Upper lobe of left lung (tissue), 6 donors: ENCODE data around the gene MPPED2. TPM values are rescaled to one million over a fixed set of nuclear protein-coding genes. Genes with fewer than 3 reads are reported as not detected.

ENCODE experiments used
- ATAC-seq, 2 donors: fragments of 200-7000 bp; cut with Tn5 transposase; one replicate each; pipeline ENCODE4 v1.9.1; 2022; ENCODE audit warnings: mild to moderate bottlenecking in 2 of 2, moderate library complexity in 2 of 2; ENCODE audit not compliant: low FRiP score in 2 of 2
- DNase-seq, 2 donors: peaks; one replicate each; pipeline ENCODE4 v3.0.0-alpha.2; 2019 to 2020
- H3K27ac ChIP-seq, 4 donors: fragments of 200-600 bp; sonication (generic); one replicate each; pipeline ENCODE4 v1.5.1; 2016 to 2019
- H3K27me3 ChIP-seq, 4 donors: fragments of 200-600 bp; sonication (generic); one replicate each; pipeline ENCODE4 v1.5.1; 2017 to 2019
- H3K36me3 ChIP-seq, 4 donors: fragments of 200-600 bp; sonication (generic); one replicate each; pipeline ENCODE4 v1.5.1; 2016 to 2019
- H3K4me1 ChIP-seq, 4 donors: fragments of 200-600 bp; sonication (generic); one replicate each; pipeline ENCODE4 v1.5.1; 2018 to 2019
- H3K4me3 ChIP-seq, 4 donors: fragments of 200-600 bp; sonication (generic); one replicate each; pipeline ENCODE4 v1.5.1; 2017 to 2019; ENCODE audit warnings: mild to moderate bottlenecking in 2 of 4, moderate library complexity in 1 of 4
- H3K9me3 ChIP-seq, 4 donors: fragments of 200-600 bp; sonication (generic); one replicate each; pipeline ENCODE4 v1.5.1; 2018 to 2019
- CTCF ChIP-seq, 6 experiments: fragments of 450-650 bp in 4 of 6; fragments of 200-600 bp in 2 of 6; sonication (generic) in 2 of 6; IDR thresholded peaks; one replicate each; pipeline ENCODE4 v1.5.1; 2016 to 2019; ENCODE audit warnings: antibody characterized with exemption in 6 of 6
- EP300 ChIP-seq, 4 donors: sonication (generic); formaldehyde crosslinking; IDR thresholded peaks; one replicate each; pipeline ENCODE4 v1.5.1; 2017; ENCODE audit warnings: antibody characterized with exemption in 4 of 4, control low read depth in 2 of 4
- POLR2A ChIP-seq, 4 donors: fragments of 450-650 bp; IDR thresholded peaks; one replicate each; pipeline ENCODE4 v1.5.1; 2016 to 2017; ENCODE audit warnings: antibody characterized with exemption in 4 of 4, mild to moderate bottlenecking in 2 of 4
- POLR2AphosphoS5 ChIP-seq, 2 donors: sonication (generic); formaldehyde crosslinking; IDR thresholded peaks; one replicate each; pipeline ENCODE4 v1.5.1; 2017; ENCODE audit warnings: antibody characterized with exemption in 2 of 2
- WGBS, 2 donors: methylation state at CpG; one replicate each; pipeline ENCODE4 v1.1.5; 2017 to 2018; 5-methylcytosine and 5-hydroxymethylcytosine counted together
- total RNA-seq, 6 donors: library from RNA; depleted of rRNA in 4 of 6; stranded (reverse); fragments of >200 nt in 4 of 6; gene quantifications; one replicate each; pipeline versions ENCODE4 v1.1.0 to v1.2.1, GENCODE V29; 2016 to 2021
- donor health status: DM: no; HTN: no; CAD: no; lungs with moderate emphysema.
- donor health status: DM: no; HTN: yes; CAD: no; lungs with severe emphysema.

Gene MPPED2
- total RNA-seq, 6 donors from 2014 or later, result 0.20 to 3.8 (median 0.49) TPM; not detected in 1

GRCh38 chr11:30617762-30618161 lies 31.6 kb upstream of the MPPED2 start:
- Histone ChIP-seq H3K27me3 (no peaks in the 10 kb centered on the region), H3K27ac (no peak overlapping the region), H3K4me1 (no peaks in the 10 kb centered on the region), H3K36me3 (no peaks in the 10 kb centered on the region), H3K9me3 (no peaks in the 10 kb centered on the region), H3K4me3 (no peak overlapping the region)
- TF ChIP-seq EP300 (IDR thresholded peaks at IDR 0.05) (no peak), POLR2A (IDR thresholded peaks at IDR 0.05) (no peak), CTCF (IDR thresholded peaks at IDR 0.05) (no peak), POLR2AphosphoS5 (IDR thresholded peaks at IDR 0.05) (no peak)
- ATAC-seq (no peak), DNase-seq (no peak)

- DNase-seq, result no peak
- no peaks in the 10 kb centered on the region for H3K36me3 ChIP-seq
- WGBS, 2 donors, result 89 to 94% methylated on average over 3 of the region's 3 CpGs
- no peak for ATAC-seq
- H3K4me3 ChIP-seq, result no peak overlapping the region
- TF ChIP-seq CTCF (IDR thresholded peaks at IDR 0.05) (no peak), POLR2A (IDR thresholded peaks at IDR 0.05) (no peak), EP300 (IDR thresholded peaks at IDR 0.05) (no peak), POLR2AphosphoS5 (IDR thresholded peaks at IDR 0.05) (no peak)
- no peaks in the 10 kb centered on the region for H3K9me3 ChIP-seq
- H3K4me1 ChIP-seq, result no peaks in the 10 kb centered on the region
- H3K27me3 ChIP-seq, result no peaks in the 10 kb centered on the region
- H3K27ac ChIP-seq, result no peak overlapping the region
Observed at GRCh38 chr11:30610628-30611027, 24.5 kb upstream of the MPPED2 start.

- H3K27ac ChIP-seq, result no peak overlapping the region
- TF ChIP-seq EP300 (IDR thresholded peaks at IDR 0.05), result no peak
- no peak for TF ChIP-seq CTCF (IDR thresholded peaks at IDR 0.05)
- TF ChIP-seq POLR2A (IDR thresholded peaks at IDR 0.05), result no peak
- no peak for TF ChIP-seq POLR2AphosphoS5 (IDR thresholded peaks at IDR 0.05)
- no peaks in the 10 kb centered on the region for H3K27me3 ChIP-seq
- no peaks in the 10 kb centered on the region for H3K4me1 ChIP-seq
- ATAC-seq (no peak), DNase-seq (no peak)
- no peaks in the 10 kb centered on the region for H3K9me3 ChIP-seq
- no peaks in the 10 kb centered on the region for H3K36me3 ChIP-seq
- no peak overlapping the region for H3K4me3 ChIP-seq
Observed at GRCh38 chr11:30608534-30608933, 22.4 kb upstream of the MPPED2 start.

DNA sequence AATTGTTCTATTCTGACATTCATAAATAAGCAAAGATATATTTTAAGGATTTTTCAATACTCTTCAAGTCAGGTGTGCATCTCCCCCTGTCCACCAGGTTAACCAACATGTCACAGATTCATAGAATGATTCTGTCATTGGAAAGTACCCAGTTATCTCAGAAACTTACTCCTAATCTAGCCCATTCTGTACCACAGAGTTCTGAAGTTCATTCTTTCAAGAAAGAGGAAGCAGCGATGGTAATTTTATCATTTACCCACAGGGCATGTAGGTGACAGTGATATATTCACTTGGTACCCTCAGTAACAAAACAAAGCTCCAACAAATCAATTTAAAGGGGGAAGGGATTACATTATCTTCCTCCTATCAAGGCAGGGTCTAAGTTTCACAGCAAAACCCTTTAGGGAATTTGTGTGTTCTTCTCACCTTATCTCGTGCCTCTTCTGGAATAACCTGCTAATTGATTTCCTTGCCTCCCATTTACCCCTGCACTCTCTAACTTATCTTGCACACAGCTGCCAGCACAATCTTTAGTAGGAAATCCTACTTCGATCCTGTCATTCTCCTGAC lies 19.0 kb upstream of the MPPED2 start:
- H3K4me1 ChIP-seq, result no peaks in the 10 kb centered on the region
- no peaks in the 10 kb centered on the region for H3K9me3 ChIP-seq
- DNase-seq (no peak), ATAC-seq (no peak)
- no peaks in the 10 kb centered on the region for H3K27me3 ChIP-seq
- H3K4me3 ChIP-seq, result no peak overlapping the region
- no peaks in the 10 kb centered on the region for H3K36me3 ChIP-seq
- TF ChIP-seq POLR2A (IDR thresholded peaks at IDR 0.05) (no peak), CTCF (IDR thresholded peaks at IDR 0.05) (no peak), EP300 (IDR thresholded peaks at IDR 0.05) (no peak), POLR2AphosphoS5 (IDR thresholded peaks at IDR 0.05) (no peak)
- no peak overlapping the region for H3K27ac ChIP-seq
- WGBS, 2 donors, result 38 to 40% methylated on average over 3 of the region's 3 CpGs

DNA sequence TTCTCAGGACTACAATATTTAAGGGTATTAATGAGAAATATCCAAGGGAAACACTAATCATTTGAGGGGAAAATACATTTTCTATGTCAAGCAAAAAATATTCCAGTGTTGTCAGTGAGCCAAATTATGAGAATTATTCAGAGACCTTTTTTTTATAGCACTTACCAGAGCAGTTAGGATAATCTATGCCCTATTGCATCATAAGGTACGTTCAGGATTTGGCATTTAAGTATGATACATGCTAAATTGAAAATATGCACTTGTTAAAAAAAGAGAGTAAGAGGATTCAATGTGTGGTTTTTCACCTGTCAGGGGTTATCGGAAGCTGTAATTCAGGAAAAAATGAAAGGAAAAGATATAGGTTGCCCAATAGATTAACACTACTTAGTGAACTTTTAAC lies 17.2 kb upstream of the MPPED2 start:
- Histone ChIP-seq H3K4me3 (no peak overlapping the region), H3K36me3 (no peaks in the 10 kb centered on the region), H3K27ac (no peak overlapping the region), H3K27me3 (no peaks in the 10 kb centered on the region), H3K9me3 (no peaks in the 10 kb centered on the region), H3K4me1 (no peaks in the 10 kb centered on the region)
- no peak for ATAC-seq
- no peak for TF ChIP-seq POLR2AphosphoS5 (IDR thresholded peaks at IDR 0.05)
- TF ChIP-seq EP300 (IDR thresholded peaks at IDR 0.05), result no peak
- no peak for TF ChIP-seq POLR2A (IDR thresholded peaks at IDR 0.05)
- TF ChIP-seq CTCF (IDR thresholded peaks at IDR 0.05), result no peak
- 68 to 81% methylated on average over 2 of the region's 2 CpGs for WGBS, 2 donors
- no peak for DNase-seq
